A673 (cell line): ENCODE data around the gene NR2F1. TPM values are rescaled to one million over a fixed set of nuclear protein-coding genes. Genes with fewer than 3 reads are reported as not detected.

Experiments used
- BruUV-seq: library from RNA; stranded (reverse); fragments of 400-500 nt; replicated peaks from 2 replicates; lab custom pipeline; 2021; lab: Mats Ljungman, UMichigan
- CTCF ChIA-PET: fragments of 300-600 bp; sonication (Branson Sonifier 250); formaldehyde crosslinking; loops from one replicate; lab custom pipeline; 2022; ENCODE audit warnings: antibody characterized with exemption; lab: Charles Lee
- POLR2A ChIA-PET: fragments of 300-600 bp; sonication (Branson Sonifier 250); formaldehyde crosslinking; loops from one replicate; lab custom pipeline; 2022; ENCODE audit warnings: antibody characterized with exemption; ENCODE audit not compliant: low non-redundant PET; lab: Charles Lee
- DNase-seq: peaks from one replicate; pipeline ENCODE4 v3.0.0-alpha.2; 2015; ENCODE audit warnings: low spot score
- H3K27ac ChIP-seq: fragments of 200-600 bp; sonication (generic); 2 replicates; pipeline ENCODE4 v1.5.1; 2016; ENCODE audit warnings: mixed run types, low read depth, mild to moderate bottlenecking, mixed read lengths, antibody characterized with exemption, low read length; ENCODE audit not compliant: poor library complexity, severe bottlenecking
- H3K27me3 ChIP-seq: fragments of 200-600 bp; sonication (generic); replicated peaks from 2 replicates; pipeline ENCODE4 v1.6.1; 2017; ENCODE audit warnings: mixed run types, low read depth, mild to moderate bottlenecking, mixed read lengths, antibody characterized with exemption, low read length; ENCODE audit not compliant: insufficient read depth, poor library complexity
- H3K36me3 ChIP-seq: fragments of 200-600 bp; sonication (generic); 2 replicates; pipeline ENCODE4 v1.6.1; 2016; ENCODE audit warnings: mixed run types, mild to moderate bottlenecking, mixed read lengths, antibody characterized with exemption, low read length; ENCODE audit not compliant: insufficient read depth, poor library complexity, severe bottlenecking
- H3K4me1 ChIP-seq: fragments of 200-600 bp; sonication (generic); 2 replicates; pipeline ENCODE4 v1.6.1; 2017; ENCODE audit warnings: mixed run types, mild to moderate bottlenecking, mixed read lengths, antibody characterized with exemption, low read length; ENCODE audit not compliant: insufficient read depth, poor library complexity, severe bottlenecking
- H3K4me3 ChIP-seq: fragments of 200-600 bp; sonication (generic); 2 replicates; pipeline ENCODE4 v1.5.1; 2016; ENCODE audit warnings: low read depth, mixed run types, mild to moderate bottlenecking, mixed read lengths, low read length; ENCODE audit not compliant: poor library complexity, severe bottlenecking
- H3K9me3 ChIP-seq: fragments of 200-600 bp; sonication (generic); 2 replicates; pipeline ENCODE4 v1.6.1; 2016; ENCODE audit warnings: mixed run types, low read depth, mild to moderate bottlenecking, mixed read lengths, antibody characterized with exemption, low read length; ENCODE audit not compliant: poor library complexity, severe bottlenecking
- EZH2 ChIP-seq: fragments of 200-600 bp; sonication (generic); IDR thresholded peaks from 2 replicates; pipeline ENCODE4 v1.6.1; 2017; ENCODE audit warnings: borderline replicate concordance, low read depth, mild to moderate bottlenecking, mixed read lengths, antibody characterized with exemption, low read length; ENCODE audit not compliant: poor library complexity, severe bottlenecking
- intact Hi-C: fragments of 100-400 bp; cut with micrococcal nuclease; formaldehyde crosslinking; loops from one replicate; pipeline ENCODE4 v1.10.0; 2022; ENCODE audit not compliant: unreplicated experiment
- total RNA-seq: library from RNA; stranded (reverse); gene quantifications from 2 replicates; pipeline ENCODE4 v1.2.3, GENCODE V29; 2021
- TF ChIP-seq, protein P1 (sequence below): fragments of 300-800, 200-600 bp; sonication (generic); conservative IDR thresholded peaks from 2 replicates; pipeline ENCODE4 v1.5.1; 2017; ENCODE audit warnings: low read depth, mild to moderate bottlenecking, antibody characterized with exemption, low read length, moderate library complexity, mixed read lengths

Gene NR2F1
- total RNA-seq, 1 experiment from 2014 or later: 3.0 TPM

- H3K9me3 ChIP-seq: no peaks in the 10 kb centered on the region
- no peaks in the 10 kb centered on the region for H3K4me1 ChIP-seq
- ChIA-PET POLR2A (no interaction called here), CTCF (no interaction called here)
- no peak overlapping the region for H3K27ac ChIP-seq
- H3K27me3 ChIP-seq: peaks cover 3% of the 10 kb centered on the region
- intact Hi-C loops: no loop called here
- TF ChIP-seq EZH2: no peak
- TF ChIP-seq, protein P1, sequence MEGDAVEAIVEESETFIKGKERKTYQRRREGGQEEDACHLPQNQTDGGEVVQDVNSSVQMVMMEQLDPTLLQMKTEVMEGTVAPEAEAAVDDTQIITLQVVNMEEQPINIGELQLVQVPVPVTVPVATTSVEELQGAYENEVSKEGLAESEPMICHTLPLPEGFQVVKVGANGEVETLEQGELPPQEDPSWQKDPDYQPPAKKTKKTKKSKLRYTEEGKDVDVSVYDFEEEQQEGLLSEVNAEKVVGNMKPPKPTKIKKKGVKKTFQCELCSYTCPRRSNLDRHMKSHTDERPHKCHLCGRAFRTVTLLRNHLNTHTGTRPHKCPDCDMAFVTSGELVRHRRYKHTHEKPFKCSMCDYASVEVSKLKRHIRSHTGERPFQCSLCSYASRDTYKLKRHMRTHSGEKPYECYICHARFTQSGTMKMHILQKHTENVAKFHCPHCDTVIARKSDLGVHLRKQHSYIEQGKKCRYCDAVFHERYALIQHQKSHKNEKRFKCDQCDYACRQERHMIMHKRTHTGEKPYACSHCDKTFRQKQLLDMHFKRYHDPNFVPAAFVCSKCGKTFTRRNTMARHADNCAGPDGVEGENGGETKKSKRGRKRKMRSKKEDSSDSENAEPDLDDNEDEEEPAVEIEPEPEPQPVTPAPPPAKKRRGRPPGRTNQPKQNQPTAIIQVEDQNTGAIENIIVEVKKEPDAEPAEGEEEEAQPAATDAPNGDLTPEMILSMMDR: no peak
- no TSS peak for BruUV-seq
- DNase-seq: no peak
- H3K4me3 ChIP-seq: no peak overlapping the region
- no peaks in the 10 kb centered on the region for H3K36me3 ChIP-seq
These were observed 8.4 kb downstream of the NR2F1 start for GRCh38 chr5:93591323-93591945.

- TF ChIP-seq EZH2: no peak
- TF ChIP-seq, protein P1: no peak
- BruUV-seq: no TSS peak
- no peaks in the 10 kb centered on the region for H3K9me3 ChIP-seq
- no peak overlapping the region for H3K4me3 ChIP-seq
- intact Hi-C loops: no loop called here
- H3K4me1 ChIP-seq: no peaks in the 10 kb centered on the region
- ChIA-PET CTCF (no interaction called here), POLR2A (no interaction called here)
- H3K27ac ChIP-seq: no peak overlapping the region
- no peaks in the 10 kb centered on the region for H3K27me3 ChIP-seq
- no peaks in the 10 kb centered on the region for H3K36me3 ChIP-seq
- DNase-seq: no peak
These were observed 9.9 kb downstream of the NR2F1 start for GRCh38 chr5:93592883-93593282.

GRCh38 chr5:93593476-93594131, 10.6 kb downstream of the NR2F1 start:
- H3K9me3 ChIP-seq: no peaks in the 10 kb centered on the region
- CTCF ChIA-PET: no interaction called here
- H3K27ac ChIP-seq: no peak overlapping the region
- no peaks in the 10 kb centered on the region for H3K36me3 ChIP-seq
- intact Hi-C loops: no loop called here
- BruUV-seq: no TSS peak
- no peak for DNase-seq
- H3K4me1 ChIP-seq: no peaks in the 10 kb centered on the region
- POLR2A ChIA-PET: no interaction called here
- H3K27me3 ChIP-seq: no peaks in the 10 kb centered on the region
- no peak overlapping the region for H3K4me3 ChIP-seq
- no peak for TF ChIP-seq EZH2
- TF ChIP-seq, protein P1: no peak
